GM13976 (cell line): Measurements from ENCODE around the gene VEPH1.
"Not testable (repeated sequence)": the region's sequence is repeated elsewhere in the genome, so short reads cannot be mapped to it uniquely, and the experiment has no call there.

Experiments used
- DNase-seq: peaks from one replicate; pipeline ENCODE4 v3.0.0; 2012; ENCODE audit warnings: low spot score
- CTCF ChIP-seq: IDR thresholded peaks from 2 replicates; pipeline ENCODE4 v1.5.1; 2012; ENCODE audit warnings: borderline replicate concordance, mild to moderate bottlenecking; ENCODE audit not compliant: insufficient read depth; ENCODE audit errors: extremely low read depth, missing control alignments, control extremely low read depth
- in situ Hi-C: fragments of 300-500 bp; cut with MboI; formaldehyde crosslinking; loops from one replicate; pipeline ENCODE4 v1.12.0; 2022; ENCODE audit warnings: low sequenced_read_pairs, mixed read lengths, inconsistent platforms; ENCODE audit not compliant: unreplicated experiment

The VEPH1 gene

DNA sequence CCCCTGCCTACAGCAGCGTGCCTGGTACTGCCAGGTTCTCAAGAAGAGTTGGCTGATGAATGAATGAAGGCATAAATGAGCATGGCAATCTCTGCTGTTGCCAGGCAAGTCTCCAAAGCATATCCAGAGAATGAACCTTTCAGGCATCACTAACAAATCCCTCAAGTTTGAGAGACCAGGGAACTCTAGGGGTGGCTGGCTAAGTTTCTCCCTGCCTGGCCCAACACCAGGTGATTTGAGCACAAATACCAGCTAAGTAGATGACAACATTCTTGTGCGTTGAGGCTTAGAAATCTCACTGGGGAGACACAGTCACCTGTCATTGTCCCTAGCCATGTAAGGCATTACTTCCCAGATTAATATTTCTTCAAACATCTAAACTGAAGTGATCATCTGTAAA is 147.9 kb downstream of the VEPH1 start:
- in situ Hi-C loops = no loop called here
- no peak for DNase-seq
- TF ChIP-seq CTCF = no peak

DNA sequence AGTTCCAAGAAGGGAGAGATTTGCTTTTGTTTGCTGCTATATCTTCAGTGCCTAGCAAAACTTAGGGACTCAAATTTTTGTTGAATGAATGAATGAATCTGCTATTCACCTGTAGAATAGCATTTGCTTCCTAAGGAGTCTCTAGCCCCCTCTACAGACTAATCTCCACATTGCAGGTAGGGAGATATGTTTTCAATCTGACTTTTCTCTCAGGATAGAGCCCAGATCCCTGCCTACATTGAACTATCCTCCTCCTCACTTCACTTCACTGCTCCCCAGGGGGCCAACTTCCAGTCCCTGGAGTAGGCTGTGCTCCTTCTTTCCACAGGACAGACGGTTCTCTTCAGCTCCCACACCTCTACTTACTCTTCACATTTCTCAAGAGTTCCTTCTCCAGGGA is 148.5 kb downstream of the VEPH1 start:
- in situ Hi-C loops = no loop called here
- peak; percentile 33 for DNase-seq
- TF ChIP-seq CTCF = no peak

- no peak for TF ChIP-seq CTCF
- in situ Hi-C loops = no loop called here
- no peak for DNase-seq
Measured at GRCh38 chr3:157354254-157354653, 149.0 kb downstream of the VEPH1 start.

- in situ Hi-C loops = no loop called here
Measured at GRCh38 chr3:157353652-157354051, 149.6 kb downstream of the VEPH1 start.

GRCh38 chr3:157351981-157352380 is 151.2 kb downstream of the VEPH1 start:
- DNase-seq = no peak
- in situ Hi-C loops = no loop called here
- no peak for TF ChIP-seq CTCF

More at GRCh38 chr3:157353652-157354051, 149.6 kb downstream of the VEPH1 start:
- TF ChIP-seq CTCF = no peak
- DNase-seq = no peak

DNA sequence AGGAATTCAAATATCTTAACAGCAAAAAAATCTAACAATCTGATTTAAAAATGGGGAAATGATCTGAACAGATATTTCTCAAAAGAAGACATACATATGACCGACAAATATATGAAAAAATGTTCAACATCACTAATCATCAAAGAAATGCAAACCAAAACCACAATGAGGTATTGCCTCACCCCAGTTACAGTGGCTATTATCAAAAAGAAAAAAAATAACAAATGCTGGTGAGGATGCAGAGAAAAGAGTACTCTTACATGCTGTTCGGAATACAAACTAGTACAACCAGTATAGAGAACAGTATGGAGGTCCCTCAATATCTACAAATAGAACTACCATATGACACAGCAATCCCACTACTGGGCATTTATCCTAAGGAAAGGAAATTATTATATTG is 152.6 kb downstream of the VEPH1 start:
- in situ Hi-C loops, DNase-seq: not testable (repeated sequence)

- in situ Hi-C loops, DNase-seq: not testable (repeated sequence)
Measured at GRCh38 chr3:157348304-157349075, 154.7 kb downstream of the VEPH1 start.
